GM20000 (cell line): ENCODE data around the gene KERA.
"Not testable (repeated sequence)": the region's sequence is repeated elsewhere in the genome, so short reads cannot be mapped to it uniquely, and the experiment has no call there.

Experiments
- DNase-seq: peaks from one replicate; pipeline ENCODE4 v3.0.0; 2012; ENCODE audit warnings: low spot score
- CTCF ChIP-seq: IDR thresholded peaks from 2 replicates; pipeline ENCODE4 v1.5.1; 2012; ENCODE audit warnings: mild to moderate bottlenecking, control low read depth; ENCODE audit errors: extremely low read depth, missing control alignments

KERA gene

GRCh38 chr12:91091916-91092715 is 34.3 kb upstream of the KERA start:
- DNase-seq: no peak
- TF ChIP-seq CTCF: no peak

GRCh38 chr12:91089953-91090352 is 32.1 kb upstream of the KERA start:
- not testable (repeated sequence) for DNase-seq

- no peak for TF ChIP-seq CTCF
- DNase-seq: no peak
Observed at GRCh38 chr12:91080041-91080440, 22.2 kb upstream of the KERA start.

- TF ChIP-seq CTCF: no peak
- no peak for DNase-seq
Observed at GRCh38 chr12:91078501-91078900, 20.7 kb upstream of the KERA start.

- no peak for TF ChIP-seq CTCF
- no peak for DNase-seq
Observed at GRCh38 chr12:91077228-91077954, 19.6 kb upstream of the KERA start.

- no peak for TF ChIP-seq CTCF
- no peak for DNase-seq
Observed at GRCh38 chr12:91074851-91075250, 17.0 kb upstream of the KERA start.

GRCh38 chr12:91074154-91074709 is 16.4 kb upstream of the KERA start:
- no peak for DNase-seq

More at GRCh38 chr12:91074154-91074709, 16.4 kb upstream of the KERA start:
- no peak for TF ChIP-seq CTCF
